ENCODE results near the gene TRIM66. TPM values are rescaled to one million over a fixed set of nuclear protein-coding genes. Genes with fewer than 3 reads are reported as not detected.

Gene TRIM66
- polyA plus RNA-seq, 3 donors: 5.3 to 9.4 (median 8.8) TPM

GRCh38 chr11:8636127-8636526, 46.3 kb downstream of the TRIM66 start:
- no peak for DNase-seq (ENCODE audit: extremely low read depth in 1 of 11, low read depth in 9 of 11, low spot score in 4 of 11)

DNA sequence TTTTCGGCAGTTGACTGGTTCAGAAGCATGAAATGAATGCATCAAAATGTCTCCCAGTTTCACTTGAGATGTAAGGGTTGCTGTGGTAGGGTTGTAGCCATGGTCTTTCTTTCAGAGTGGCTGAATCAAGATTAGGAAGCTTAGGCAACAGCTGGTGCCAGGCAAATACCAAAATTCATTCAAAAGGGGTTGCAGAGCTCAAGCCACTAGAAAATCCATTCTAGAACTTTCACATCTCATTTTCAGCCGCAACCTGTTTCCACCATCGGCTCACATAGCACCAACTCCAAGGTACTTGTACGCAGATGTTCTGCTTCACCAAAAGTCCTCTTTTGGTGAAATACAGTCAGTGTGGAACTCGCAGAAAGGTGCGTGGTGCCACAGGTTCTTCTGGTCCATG, 48.0 kb downstream of the TRIM66 start:
- DNase-seq (ENCODE audit: extremely low read depth in 1 of 11, low read depth in 9 of 11, low spot score in 4 of 11): no peak

DNA sequence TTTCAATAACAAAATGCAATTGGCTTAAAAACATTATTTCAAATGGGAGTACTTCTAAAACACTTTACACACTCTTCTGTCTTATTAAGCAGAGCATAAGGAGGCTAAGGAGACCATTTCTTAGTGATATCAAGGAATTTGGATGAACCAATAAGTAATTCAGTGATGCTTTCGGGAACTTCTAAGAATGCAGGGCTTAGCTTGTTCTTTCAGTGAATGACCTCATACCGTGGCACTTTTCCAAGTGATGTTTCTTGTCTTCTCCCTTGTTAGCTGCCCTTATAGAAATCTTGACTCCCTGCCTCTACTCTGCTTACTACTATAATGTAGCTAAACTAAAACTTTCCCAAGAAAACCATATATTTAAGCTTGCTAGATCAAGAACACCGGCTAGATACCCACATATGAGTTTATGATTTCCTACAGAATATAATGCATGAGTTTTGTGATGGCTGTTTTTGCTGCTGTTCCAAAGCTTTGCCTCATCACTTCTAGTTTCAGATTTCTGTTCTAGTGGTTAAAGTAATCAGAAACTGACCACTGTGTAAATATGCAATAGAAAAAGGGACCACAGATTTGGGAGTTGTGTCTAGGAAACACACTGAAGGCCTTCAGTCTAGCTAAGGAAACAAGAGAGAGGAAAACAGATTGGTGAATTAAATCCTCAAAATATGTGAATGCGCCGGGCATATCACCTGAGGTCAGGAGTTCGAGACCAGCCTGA, 50.9 kb downstream of the TRIM66 start:
- peak in 1 of 11 donors; percentile 20 for DNase-seq (ENCODE audit: extremely low read depth in 1 of 11, low read depth in 9 of 11, low spot score in 4 of 11)

- no peak for DNase-seq (ENCODE audit: extremely low read depth in 1 of 11, low read depth in 9 of 11, low spot score in 4 of 11)
These were observed 57.8 kb downstream of the TRIM66 start for GRCh38 chr11:8624698-8625097.

- no peak for DNase-seq (ENCODE audit: extremely low read depth in 1 of 11, low read depth in 9 of 11, low spot score in 4 of 11)
These were observed 61.3 kb downstream of the TRIM66 start for GRCh38 chr11:8621147-8621546.

DNA sequence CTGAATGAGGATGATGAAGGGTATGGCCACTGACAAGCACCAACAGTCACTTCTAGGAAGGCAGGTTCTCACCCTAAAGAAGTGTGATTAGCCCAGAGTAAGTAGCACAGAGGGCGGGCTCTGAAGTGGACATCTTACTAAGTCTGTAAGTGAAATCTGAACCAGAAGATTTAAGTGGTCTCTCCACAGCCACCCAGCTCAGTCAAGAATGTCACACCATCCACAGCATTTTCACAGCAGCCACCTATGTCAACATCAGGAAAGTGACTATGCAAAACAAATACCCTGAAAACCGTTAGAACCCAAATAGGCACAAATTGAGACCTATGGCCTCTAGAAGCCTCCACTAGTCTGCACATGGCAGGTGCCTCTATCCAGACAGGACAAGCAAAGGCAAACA, 65.4 kb downstream of the TRIM66 start:
- DNase-seq (ENCODE audit: extremely low read depth in 1 of 11, low read depth in 9 of 11, low spot score in 4 of 11): no peak

- DNase-seq (ENCODE audit: extremely low read depth in 1 of 11, low read depth in 9 of 11, low spot score in 4 of 11): no peak
These were observed 67.0 kb downstream of the TRIM66 start for GRCh38 chr11:8615291-8616032.

GRCh38 chr11:8614497-8614896, 68.0 kb downstream of the TRIM66 start:
- DNase-seq (ENCODE audit: extremely low read depth in 1 of 11, low read depth in 9 of 11, low spot score in 4 of 11): no peak

GRCh38 chr11:8613036-8613435, 69.4 kb downstream of the TRIM66 start:
- no peak for DNase-seq (ENCODE audit: extremely low read depth in 1 of 11, low read depth in 9 of 11, low spot score in 4 of 11)

GRCh38 chr11:8612522-8612921, 69.9 kb downstream of the TRIM66 start:
- no peak for DNase-seq (ENCODE audit: extremely low read depth in 1 of 11, low read depth in 9 of 11, low spot score in 4 of 11)

DNA sequence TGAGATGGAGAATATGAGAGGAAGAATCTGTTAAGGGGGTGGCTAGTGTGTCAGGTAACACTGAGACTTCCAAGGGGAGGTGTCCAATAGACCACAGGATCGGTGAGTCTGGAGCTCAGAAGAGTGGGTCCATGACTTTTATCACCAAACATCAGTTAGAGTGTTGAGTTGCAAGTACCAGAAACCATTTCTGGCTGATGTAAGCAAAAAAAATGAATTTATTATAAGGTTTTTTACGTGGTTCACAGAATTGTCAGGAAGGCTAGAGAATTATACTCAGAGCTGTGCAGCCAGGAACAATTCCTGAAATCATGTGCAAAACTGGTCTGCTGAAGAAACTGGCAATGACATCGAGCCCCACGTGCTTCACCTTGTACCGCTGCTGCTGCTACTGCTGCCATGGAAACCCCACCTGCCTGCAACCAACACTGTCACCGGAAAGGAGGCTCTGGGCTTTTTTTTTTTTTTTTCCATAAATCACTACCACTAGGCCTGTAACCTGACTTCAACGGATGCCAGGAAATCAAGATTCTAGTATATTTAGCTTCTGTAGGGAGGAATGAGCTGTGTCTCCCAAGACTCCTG, 71.8 kb downstream of the TRIM66 start:
- DNase-seq (ENCODE audit: extremely low read depth in 1 of 11, low read depth in 9 of 11, low spot score in 4 of 11): peak in 9 of 11 donors; percentile 39 to 80 (median 59)

- DNase-seq (ENCODE audit: extremely low read depth in 1 of 11, low read depth in 9 of 11, low spot score in 4 of 11): no peak
These were observed 73.8 kb downstream of the TRIM66 start for GRCh38 chr11:8608652-8609051.

DNA sequence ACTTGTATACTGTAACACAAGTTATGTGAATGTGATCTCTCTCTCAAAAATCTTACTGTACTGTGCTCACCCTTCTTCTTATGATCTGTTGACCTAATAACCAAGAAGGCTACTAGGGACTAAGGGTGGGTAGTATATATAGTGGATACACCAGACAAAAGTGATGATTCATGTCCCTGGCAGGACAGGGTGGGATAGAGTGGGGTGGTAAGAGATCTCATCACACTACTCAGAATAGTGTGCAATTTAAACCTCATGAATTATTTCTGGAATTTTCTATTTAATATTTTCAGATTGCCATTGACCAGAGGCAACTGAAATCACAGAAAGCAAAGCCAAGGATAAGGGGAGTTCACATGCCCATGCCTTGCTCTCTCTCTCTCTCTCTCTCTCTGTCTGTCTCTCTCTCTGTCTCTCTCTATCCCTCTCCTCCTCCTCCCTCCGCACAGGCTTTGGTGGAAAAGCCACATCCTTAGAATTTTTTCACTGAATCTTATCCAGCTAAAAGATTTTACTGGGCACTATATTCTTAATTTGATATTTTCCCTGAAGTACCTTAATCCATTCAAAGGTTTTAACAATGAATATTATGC, 76.4 kb downstream of the TRIM66 start:
- DNase-seq (ENCODE audit: extremely low read depth in 1 of 11, low read depth in 9 of 11, low spot score in 4 of 11): no peak

DNA sequence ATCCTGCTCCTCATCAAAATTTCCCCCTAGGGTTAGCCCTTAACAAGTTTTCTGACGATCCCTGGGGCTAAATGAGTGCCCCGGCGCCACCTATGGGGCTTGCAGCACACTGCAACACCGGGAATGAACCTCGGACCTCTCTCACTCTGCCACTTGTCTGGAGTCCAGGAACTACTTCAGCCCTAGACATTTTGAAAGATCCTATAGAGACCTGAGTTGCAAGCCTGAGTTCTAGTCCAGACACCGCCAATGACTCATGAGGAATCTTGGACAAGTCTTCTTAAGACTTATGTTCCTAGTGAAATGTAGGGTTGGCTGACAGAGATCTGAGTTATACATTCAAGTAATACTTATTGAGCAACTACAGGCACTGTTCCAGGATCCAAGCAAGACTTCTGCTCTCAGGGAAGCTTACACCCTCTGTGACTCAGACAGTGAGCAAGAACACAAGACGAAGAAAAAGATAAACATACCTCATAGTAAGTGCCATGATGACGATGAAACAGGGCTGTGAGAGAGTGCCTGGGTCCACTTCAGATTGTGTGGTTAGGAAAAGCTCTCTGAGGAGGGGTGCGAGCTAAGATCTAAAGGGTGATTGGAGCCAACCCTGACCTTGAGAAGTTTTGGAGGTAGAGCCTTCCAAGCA, 78.3 kb downstream of the TRIM66 start:
- no peak for DNase-seq (ENCODE audit: extremely low read depth in 1 of 11, low read depth in 9 of 11, low spot score in 4 of 11)

- no peak for DNase-seq (ENCODE audit: extremely low read depth in 1 of 11, low read depth in 9 of 11, low spot score in 4 of 11)
These were observed 78.8 kb downstream of the TRIM66 start for GRCh38 chr11:8603696-8604077.

- DNase-seq (ENCODE audit: extremely low read depth in 1 of 11, low read depth in 9 of 11, low spot score in 4 of 11): no peak
These were observed 80.9 kb downstream of the TRIM66 start for GRCh38 chr11:8601376-8602133.

DNA sequence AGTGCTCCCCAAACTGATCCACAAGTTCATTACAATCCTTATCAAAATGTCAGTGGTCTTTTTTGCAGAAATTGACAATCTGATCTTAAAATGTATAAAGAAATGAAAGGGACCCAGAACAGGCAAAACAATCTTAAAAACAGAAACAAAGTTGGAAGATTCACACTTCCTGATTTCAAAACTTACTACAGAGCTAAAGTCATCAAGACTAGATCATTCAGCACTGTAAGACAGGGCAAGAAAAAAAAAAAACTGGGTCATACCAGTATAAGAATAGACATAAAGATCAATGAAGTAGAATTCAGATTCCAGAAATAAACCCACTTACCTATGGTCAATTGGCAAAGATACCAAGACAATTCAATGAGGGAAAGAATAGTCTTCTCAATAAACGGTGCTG, 84.0 kb downstream of the TRIM66 start:
- no peak for DNase-seq (ENCODE audit: extremely low read depth in 1 of 11, low read depth in 9 of 11, low spot score in 4 of 11)

DNA sequence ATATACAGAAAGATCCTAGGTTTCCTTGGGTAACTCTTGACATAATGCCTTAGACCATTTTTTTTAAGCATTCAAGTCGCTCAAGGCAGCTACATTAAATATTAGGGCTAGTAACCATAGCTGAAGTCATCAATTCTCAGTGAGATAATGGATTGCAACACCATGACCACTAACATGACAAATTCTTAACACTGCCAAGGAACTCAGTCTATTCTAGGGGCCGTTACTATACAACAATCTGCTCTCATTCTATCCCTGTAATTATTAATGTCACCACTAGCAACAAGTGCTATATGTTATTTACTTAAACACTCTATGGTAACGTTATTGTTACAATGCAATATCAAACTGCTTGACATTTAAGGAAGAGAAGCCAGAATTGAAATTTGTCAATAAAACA, 85.3 kb downstream of the TRIM66 start:
- DNase-seq (ENCODE audit: extremely low read depth in 1 of 11, low read depth in 9 of 11, low spot score in 4 of 11): no peak

GRCh38 chr11:8596504-8597046, 85.9 kb downstream of the TRIM66 start:
- no peak for DNase-seq (ENCODE audit: extremely low read depth in 1 of 11, low read depth in 9 of 11, low spot score in 4 of 11)

Measured in renal cortex interstitium (tissue), 11 donors.